ENCODE measurements around the gene GLYR1.

Gene GLYR1

GRCh38 chr16:4825196-4825595 lies 21.9 kb downstream of the GLYR1 start:
- no peak for DNase-seq

GRCh38 chr16:4820652-4821051 lies 26.4 kb downstream of the GLYR1 start:
- intact Hi-C loops (cut with DNase I) = no loop called here
- peak in 4 of 42 donors; percentile 22 to 48 (median 37) for DNase-seq

More at GRCh38 chr16:4825196-4825595, 21.9 kb downstream of the GLYR1 start:
- intact Hi-C loops (cut with DNase I) = no loop called here

GRCh38 chr16:4814542-4815173 lies 32.4 kb downstream of the GLYR1 start:
- intact Hi-C loops (cut with DNase I) = no loop called here
- no peak for DNase-seq

- intact Hi-C loops (cut with DNase I) = no loop called here
- DNase-seq = no peak
Observed at GRCh38 chr16:4814046-4814445, 33.0 kb downstream of the GLYR1 start.

- intact Hi-C loops (cut with DNase I) = no loop called here
- DNase-seq = no peak
Observed at GRCh38 chr16:4813251-4814003, 33.7 kb downstream of the GLYR1 start.

GRCh38 chr16:4811773-4812172 lies 35.3 kb downstream of the GLYR1 start:
- no peak for DNase-seq
- intact Hi-C loops (cut with DNase I) = no loop called here

- DNase-seq = no peak
- intact Hi-C loops (cut with DNase I) = no loop called here
Observed at GRCh38 chr16:4811242-4811641, 35.8 kb downstream of the GLYR1 start.

- intact Hi-C loops (cut with DNase I) = no loop called here
- no peak for DNase-seq
Observed at GRCh38 chr16:4806280-4806679, 40.8 kb downstream of the GLYR1 start.

- intact Hi-C loops (cut with DNase I) = no loop called here
- no peak for DNase-seq
Observed at GRCh38 chr16:4805231-4805630, 41.9 kb downstream of the GLYR1 start.

GRCh38 chr16:4803898-4804762 lies 43.0 kb downstream of the GLYR1 start:
- intact Hi-C loops (cut with DNase I) = loop anchor here (5.0 kb wide), 2 partner anchors 37 to 43 kb away; partner anchors contain the start of genes GLYR1, UBN1 and ZNF500
- peak in 1 of 42 donors; percentile 23 for DNase-seq

- intact Hi-C loops (cut with DNase I) = loop anchor here (5.0 kb wide), 2 partner anchors 36 to 44 kb away; partner anchors contain the start of genes GLYR1, UBN1 and ZNF500
- DNase-seq = peak in 14 of 42 donors; percentile 14 to 55 (median 32)
Observed at GRCh38 chr16:4803401-4803844, 43.7 kb downstream of the GLYR1 start.

- intact Hi-C loops (cut with DNase I) = loop anchor here (5.0 kb wide), 2 partner anchors 35 to 45 kb away; partner anchors contain the start of genes GLYR1, UBN1 and ZNF500
- peak; percentile 87 to 98 (median 94) for DNase-seq
Observed at GRCh38 chr16:4802659-4803287, 44.3 kb downstream of the GLYR1 start.

- peak; percentile 60 to 94 (median 84) for DNase-seq
- intact Hi-C loops (cut with DNase I) = loop anchor here (5.0 kb wide), 2 partner anchors 35 to 45 kb away; partner anchors contain the start of genes GLYR1, UBN1 and ZNF500
Observed at GRCh38 chr16:4801962-4802658, 45.0 kb downstream of the GLYR1 start, which contains the start of gene ROGDI. TSS of gene ROGDI (minus strand) at chr16:4802633. CDS start at chr16:4802571, 62 bp downstream.

GRCh38 chr16:4801051-4801961 lies 45.8 kb downstream of the GLYR1 start:
- DNase-seq = peak in 13 of 42 donors; percentile 14 to 58 (median 28)
- intact Hi-C loops (cut with DNase I) = loop anchor here (5.0 kb wide), 2 partner anchors 34 to 46 kb away; partner anchors contain the start of genes GLYR1, UBN1 and ZNF500

- intact Hi-C loops (cut with DNase I) = loop anchor here (5.0 kb wide), 2 partner anchors 33 to 47 kb away; partner anchors contain the start of genes GLYR1, UBN1 and ZNF500
- DNase-seq = peak; percentile 63 to 96 (median 88)
Observed at GRCh38 chr16:4800290-4801041, 46.6 kb downstream of the GLYR1 start.

Data from head of caudate nucleus (tissue), 42 donors.